GM10266 (cell line): ENCODE data around the gene BPGM.

Experiments used
- DNase-seq: peaks from one replicate; pipeline ENCODE4 v3.0.0; 2012; ENCODE audit errors: extremely low spot score
- TF ChIP-seq, protein P1 (sequence below): IDR thresholded peaks from 2 replicates; pipeline ENCODE4 v1.5.1; 2012; ENCODE audit warnings: mild to moderate bottlenecking, low read depth; ENCODE audit not compliant: control insufficient read depth, insufficient read depth; ENCODE audit errors: missing control alignments

BPGM gene

DNA sequence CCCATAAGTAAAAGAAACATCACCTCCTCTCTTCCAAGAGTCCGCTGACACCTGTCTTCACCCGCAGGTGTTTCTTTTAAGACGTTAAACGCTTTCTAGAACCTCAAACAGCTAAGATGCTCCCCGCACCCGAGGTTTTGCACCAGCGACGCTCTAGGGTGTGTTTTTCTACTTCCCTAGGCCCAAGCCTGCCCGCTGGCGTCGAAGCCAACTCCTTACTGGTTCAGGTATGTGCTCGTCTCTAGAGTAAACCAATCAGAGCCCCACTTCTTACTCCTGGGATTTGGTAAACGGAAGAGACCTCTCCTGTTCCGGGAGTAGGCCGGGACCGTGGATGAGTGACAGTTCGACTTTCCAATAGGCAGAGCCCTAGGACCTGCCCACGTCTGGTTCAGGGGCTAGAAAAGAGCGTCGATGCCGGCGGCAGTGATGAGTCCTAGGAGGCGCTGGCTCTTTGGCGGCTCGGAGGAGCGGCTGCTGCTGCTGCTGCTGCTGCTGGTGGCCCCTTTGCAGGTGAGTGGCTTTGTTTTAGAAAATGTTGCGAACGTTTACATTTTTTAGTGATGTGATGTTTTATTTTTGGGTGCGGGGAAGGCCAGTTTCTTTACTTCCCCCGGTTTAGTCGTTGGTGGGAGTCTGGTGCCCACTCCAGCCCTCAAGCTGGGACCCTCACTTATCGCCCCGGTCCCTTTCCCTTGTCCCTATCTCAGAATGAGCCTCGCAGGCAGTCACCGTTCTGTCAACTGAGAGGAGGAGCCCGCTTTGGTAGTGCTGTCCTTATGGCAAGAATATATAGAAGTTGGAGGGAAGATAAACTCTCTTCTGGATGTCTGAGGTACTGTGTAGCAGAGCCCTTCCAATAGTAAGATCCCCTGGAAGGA is at the start of gene BPGM:
BPGM (plus strand) TSS at position 429 of the 881 bp plus-strand sequence. CDS start 14,655 bp downstream, outside the sequence.
- DNase-seq, result peak; percentile 92
- TF ChIP-seq, protein P1, sequence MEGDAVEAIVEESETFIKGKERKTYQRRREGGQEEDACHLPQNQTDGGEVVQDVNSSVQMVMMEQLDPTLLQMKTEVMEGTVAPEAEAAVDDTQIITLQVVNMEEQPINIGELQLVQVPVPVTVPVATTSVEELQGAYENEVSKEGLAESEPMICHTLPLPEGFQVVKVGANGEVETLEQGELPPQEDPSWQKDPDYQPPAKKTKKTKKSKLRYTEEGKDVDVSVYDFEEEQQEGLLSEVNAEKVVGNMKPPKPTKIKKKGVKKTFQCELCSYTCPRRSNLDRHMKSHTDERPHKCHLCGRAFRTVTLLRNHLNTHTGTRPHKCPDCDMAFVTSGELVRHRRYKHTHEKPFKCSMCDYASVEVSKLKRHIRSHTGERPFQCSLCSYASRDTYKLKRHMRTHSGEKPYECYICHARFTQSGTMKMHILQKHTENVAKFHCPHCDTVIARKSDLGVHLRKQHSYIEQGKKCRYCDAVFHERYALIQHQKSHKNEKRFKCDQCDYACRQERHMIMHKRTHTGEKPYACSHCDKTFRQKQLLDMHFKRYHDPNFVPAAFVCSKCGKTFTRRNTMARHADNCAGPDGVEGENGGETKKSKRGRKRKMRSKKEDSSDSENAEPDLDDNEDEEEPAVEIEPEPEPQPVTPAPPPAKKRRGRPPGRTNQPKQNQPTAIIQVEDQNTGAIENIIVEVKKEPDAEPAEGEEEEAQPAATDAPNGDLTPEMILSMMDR, result peak; percentile 52

DNA sequence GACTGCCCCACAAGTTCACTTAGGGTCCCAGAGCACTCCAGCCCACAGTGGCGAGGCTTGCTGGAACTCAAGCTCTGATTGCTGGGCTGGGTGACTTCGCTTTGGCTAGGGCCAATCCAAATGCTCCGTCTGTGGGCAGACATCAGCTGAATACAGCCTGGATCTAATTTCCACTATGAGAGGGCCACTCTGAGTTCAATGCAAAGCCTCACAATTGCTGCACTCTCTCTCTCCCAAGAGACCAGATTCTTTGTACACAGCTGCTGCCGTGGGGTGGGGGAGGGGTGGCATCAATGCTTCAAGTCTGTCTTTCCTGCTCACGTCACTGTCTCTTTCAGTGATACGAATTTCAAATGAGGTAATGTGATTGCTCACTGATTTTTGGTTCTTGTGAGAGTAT is 47.3 kb upstream of the BPGM start:
- DNase-seq, result no peak
- TF ChIP-seq, protein P1, result no peak

DNA sequence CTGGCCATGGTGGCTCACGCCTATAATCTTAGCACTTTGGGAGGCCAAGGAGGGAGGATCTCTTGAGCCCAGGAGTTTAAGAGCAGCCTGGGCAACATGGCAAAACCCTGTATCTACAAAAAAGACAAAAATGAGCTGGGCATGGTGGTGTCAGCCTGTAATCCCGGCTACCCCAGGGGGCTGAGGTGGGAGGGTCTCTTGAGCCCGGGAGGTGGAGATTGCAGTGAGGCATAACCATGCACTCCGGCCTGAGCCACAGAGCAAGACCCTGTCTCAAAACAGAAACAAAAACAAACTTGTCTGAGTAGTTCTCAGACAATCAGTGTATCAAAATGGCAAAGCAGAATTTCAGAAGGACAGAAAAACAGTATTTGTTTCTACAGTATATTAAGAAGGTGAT is 45.2 kb upstream of the BPGM start:
- TF ChIP-seq, protein P1, result no peak
- DNase-seq, result no peak

DNA sequence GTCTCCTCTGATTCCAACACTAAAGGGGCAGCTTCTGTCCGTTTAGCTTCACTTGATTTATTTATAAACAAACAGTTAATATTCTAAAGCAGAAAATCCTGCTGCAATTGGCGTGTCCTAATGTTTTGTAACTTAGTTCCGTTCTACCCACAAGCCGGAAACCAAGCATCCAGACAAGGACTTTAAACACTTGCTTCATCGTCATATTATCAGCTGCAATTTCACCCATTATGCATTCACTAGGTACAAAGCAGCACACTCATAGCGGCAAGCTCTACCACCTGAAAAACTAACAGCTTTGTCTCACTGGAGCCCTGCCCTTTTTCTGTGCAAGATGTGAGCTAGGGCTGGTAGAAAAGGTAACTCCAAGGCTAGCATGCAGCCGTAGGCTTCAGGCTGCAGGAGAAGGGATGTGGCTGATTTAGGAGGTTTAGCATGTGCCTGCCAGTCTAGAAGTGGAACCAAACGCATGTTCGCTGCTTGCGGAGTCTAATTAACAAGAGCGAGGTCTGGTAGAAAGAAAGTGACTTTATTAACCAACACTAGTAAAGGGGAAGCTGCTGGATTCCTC is 43.7 kb upstream of the BPGM start:
- TF ChIP-seq, protein P1, result no peak
- no peak for DNase-seq

DNA sequence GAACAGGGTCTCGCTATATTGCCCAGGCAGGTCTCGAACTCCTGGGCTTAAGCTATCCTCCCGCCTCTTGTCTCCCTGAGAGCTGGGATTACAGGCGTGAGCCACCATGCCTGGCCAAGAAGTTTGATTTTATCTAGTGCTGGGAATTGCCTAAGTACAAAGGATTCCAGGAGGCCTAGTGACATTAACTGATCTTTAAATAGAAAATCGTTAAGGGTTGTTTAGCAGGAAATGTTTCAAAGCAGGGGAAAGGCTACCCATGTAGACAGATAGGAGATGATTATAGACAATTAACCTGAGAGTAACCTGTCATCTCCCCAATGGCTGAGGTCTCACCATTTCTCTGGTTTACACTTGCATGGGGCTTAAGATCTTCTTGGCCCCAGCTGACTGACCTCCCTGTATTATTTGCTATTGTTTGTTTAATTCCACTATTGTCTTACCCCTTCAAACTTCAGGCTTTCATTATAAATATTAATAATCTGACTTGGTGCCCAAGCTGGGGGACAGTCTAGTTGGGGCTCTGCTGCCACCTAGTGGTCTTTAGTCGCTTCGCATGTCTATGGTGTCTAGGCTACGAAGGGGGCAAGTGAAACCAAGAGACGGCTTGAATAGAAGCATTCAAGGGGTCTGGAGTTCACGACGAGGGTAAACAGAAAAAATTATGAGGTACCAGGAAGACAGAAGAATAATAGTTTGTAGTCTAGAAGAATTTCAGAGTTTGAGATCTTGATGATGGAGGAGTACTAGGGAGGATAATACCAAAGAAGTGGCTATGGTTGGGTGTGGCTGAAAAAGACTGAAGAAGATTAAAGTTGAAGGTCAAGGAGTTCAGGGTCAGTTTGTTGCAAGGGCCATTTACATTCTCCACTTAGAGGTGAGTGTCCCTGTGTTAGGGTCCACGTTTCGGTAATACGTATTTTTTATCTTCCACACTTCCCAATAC is 40.4 kb upstream of the BPGM start:
- peak; percentile 45 for DNase-seq
- TF ChIP-seq, protein P1, result peak; percentile 85

DNA sequence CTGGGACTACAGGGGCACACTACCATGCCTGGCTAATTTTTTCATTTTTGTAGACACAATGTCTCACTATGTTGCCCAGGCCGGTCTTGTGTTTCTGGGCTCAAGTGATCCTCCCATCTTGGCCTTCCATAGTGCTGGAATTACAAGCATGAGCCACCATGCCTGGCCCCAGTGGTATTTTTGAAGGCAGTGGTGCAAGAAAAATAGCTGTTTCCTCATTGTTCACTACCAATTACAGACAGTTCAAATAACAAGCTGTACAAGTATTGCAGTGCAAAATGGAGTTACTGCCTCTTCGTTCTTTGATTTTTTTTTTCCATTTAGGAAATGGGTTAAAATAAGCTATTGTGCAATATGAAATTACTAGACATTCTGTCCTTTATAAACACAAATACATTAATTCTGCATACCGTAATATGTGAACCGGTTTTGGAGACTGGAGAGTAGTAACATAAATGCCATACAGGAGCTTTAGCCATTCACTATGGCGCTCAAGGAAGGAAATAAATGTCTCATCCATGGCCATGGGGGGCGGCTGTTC is 35.0 kb upstream of the BPGM start:
- TF ChIP-seq, protein P1, result no peak
- DNase-seq, result no peak
